Hematopoietic multipotent progenitor cell (in vitro differentiated cells): ENCODE measurements around the gene SRGAP2. TPM values are rescaled to one million over a fixed set of nuclear protein-coding genes. Genes with fewer than 3 reads are reported as not detected.
"Not testable (repeated sequence)": the region's sequence is repeated elsewhere in the genome, so short reads cannot be mapped to it uniquely, and the experiment has no call there.

Experiments used
- DNase-seq, 3 donors: peaks; one replicate each; pipeline ENCODE4 v3.0.0-alpha.2; 2011 to 2015; ENCODE audit warnings: low read depth in 2 of 3, low spot score in 2 of 3
- total RNA-seq: library from RNA; depleted of rRNA; stranded (reverse); fragments of >200 nt; gene quantifications from one replicate; pipeline ENCODE4 v1.2.3, GENCODE V29; 2012

The SRGAP2 gene
- total RNA-seq, 1 donor: 26.1 TPM

GRCh38 chr1:206204871-206205270 lies 1.5 kb downstream of the SRGAP2 start:
- not testable (repeated sequence) for DNase-seq

DNA sequence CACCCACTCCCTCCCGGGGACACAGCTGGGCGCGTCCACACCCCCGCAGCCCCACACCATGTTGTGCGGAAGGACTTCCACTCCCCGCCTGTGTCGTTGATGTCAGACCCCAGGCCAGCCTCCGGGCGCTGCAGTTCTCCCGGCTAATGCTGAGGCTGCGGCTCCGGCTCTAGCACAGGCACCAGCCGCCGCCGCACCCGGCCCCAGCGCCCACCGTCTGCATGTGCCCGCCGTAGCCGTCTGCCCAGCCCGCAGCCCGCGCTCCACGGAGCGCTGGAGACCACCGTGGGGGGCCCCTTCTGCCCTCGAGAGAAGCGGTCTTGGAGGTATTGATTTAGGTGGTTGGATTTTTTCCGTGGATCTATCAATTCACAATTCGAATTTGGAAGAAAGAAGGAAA lies 2.2 kb downstream of the SRGAP2 start:
- not testable (repeated sequence) for DNase-seq

DNA sequence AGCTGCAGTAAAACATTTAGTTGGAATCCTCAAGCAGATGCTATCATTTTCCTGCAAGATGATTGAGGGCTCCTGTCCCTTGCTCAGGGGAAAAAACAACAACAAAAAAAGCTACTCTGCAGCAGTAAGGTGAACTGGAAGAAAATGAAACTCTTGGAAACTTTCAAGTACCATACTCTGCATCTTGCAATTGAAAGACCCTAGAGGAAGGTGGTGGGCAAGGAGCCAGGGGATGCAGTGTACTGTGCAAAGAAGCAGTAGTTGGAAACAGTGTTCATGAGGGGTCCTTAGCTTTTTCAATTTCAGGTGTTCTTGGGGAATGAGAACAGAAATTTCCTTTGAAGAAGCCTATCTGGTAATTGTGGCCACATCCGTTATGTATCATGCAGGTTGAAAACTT lies 7.5 kb downstream of the SRGAP2 start:
- DNase-seq: not testable (repeated sequence)

- not testable (repeated sequence) for DNase-seq
Observed at GRCh38 chr1:206215600-206216392, 12.5 kb downstream of the SRGAP2 start.

DNA sequence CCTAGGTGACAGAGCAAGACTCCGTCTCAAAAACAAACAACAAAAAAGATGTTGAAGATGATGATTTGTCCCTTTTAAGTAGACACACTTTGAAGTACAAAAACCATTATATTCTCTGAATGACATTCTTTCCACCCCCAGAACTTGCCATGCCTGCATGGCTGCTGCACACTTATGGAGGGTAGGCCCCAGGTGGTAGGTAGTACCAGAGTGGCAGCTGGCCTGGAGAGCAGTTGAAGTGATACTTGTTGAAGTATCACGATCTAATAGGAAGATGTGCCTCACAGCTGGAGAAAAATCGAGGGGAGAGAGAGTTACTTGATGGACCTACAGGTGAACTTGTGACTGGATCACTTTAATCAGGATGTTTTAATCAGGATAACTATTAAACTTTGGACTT lies 14.9 kb downstream of the SRGAP2 start:
- not testable (repeated sequence) for DNase-seq

DNA sequence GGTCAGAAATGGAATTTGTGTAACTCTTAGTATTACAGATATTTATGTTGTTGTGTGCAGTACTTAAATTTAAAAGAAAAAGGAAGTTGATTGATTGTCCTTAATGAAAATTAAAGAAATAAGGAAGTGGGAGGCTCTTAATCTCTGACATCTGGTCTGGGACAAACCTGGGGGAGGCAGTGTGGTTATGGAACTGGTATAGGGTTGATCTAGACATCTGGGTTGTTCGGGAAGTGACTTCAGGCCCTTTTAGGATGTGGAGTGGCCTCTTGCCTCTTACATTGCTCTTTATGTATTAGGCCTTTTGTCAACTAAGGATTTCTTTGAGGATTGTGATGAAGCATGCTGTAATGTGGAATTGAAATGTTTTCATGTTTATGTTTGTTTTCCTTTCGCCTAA lies 15.4 kb downstream of the SRGAP2 start:
- DNase-seq: not testable (repeated sequence)

- not testable (repeated sequence) for DNase-seq
Observed at GRCh38 chr1:206219514-206220331, 16.4 kb downstream of the SRGAP2 start.

GRCh38 chr1:206220332-206221000 lies 17.1 kb downstream of the SRGAP2 start:
- not testable (repeated sequence) for DNase-seq

GRCh38 chr1:206221585-206221984 lies 18.2 kb downstream of the SRGAP2 start:
- DNase-seq: not testable (repeated sequence)

- not testable (repeated sequence) for DNase-seq
Observed at GRCh38 chr1:206224190-206224776, 20.9 kb downstream of the SRGAP2 start.

DNA sequence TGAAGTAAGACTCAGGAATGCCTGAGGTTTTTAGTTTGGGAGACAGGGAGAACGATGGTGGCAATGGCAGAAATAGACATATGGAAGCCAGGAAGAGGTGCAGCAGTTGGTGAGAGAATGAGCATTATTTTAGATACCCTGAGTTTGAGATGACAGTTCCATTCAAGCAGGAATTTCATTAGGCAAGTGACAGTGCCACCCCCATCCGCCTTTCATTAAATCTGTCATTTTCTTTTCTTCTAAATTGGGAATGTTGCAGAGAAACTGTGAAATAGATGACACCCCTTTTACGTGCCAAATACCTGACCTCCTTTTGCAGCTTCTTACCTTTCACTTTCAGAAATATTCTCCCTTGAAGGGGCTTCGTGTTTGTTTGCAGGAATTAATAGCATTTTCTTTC lies 22.0 kb downstream of the SRGAP2 start:
- DNase-seq: not testable (repeated sequence)

DNA sequence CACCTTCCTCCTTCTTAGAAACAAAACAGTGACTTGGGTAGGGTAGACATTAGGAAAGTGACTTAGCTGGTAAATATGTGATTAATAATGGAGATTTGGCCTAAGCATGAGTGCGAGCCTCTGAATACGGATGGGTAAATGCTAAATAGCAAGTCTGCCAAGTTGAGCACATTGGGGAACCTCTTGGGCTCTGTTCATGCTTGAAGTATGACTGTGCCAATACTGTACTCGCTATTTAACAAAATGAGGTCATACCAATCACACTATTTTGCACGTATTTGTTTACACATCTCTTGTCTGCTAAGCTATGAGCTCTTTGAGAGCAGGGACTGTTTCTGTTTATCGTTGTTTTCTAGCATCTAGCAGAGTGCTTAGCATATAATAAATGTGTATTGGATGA lies 23.5 kb downstream of the SRGAP2 start:
- not testable (repeated sequence) for DNase-seq

- DNase-seq: not testable (repeated sequence)
Observed at GRCh38 chr1:206229286-206229685, 25.9 kb downstream of the SRGAP2 start.

DNA sequence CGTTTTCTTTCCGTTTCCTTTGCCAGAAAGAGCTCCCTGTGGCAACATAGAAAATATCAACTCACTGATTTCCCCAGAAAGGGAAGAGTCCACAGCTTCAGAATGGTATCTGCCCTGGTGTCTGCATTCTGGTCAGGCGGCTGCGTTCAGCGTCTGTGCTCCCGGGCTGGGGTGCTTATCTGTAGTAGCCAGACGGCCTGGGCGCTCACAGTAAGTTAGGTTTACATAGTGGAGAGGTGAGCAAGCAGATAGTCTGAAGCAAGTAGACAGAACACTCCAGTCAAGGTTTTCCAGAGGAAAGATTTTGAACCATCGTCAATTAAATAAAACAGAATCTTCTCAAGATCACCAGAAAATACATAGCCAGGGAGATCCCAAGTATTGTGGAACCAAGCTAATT lies 28.6 kb downstream of the SRGAP2 start:
- peak in 1 of 3 donors; percentile 0 for DNase-seq

GRCh38 chr1:206232970-206233645 lies 29.8 kb downstream of the SRGAP2 start:
- not testable (repeated sequence) for DNase-seq

GRCh38 chr1:206234189-206234916 lies 31.0 kb downstream of the SRGAP2 start:
- DNase-seq: not testable (repeated sequence)

GRCh38 chr1:206235190-206235589 lies 31.8 kb downstream of the SRGAP2 start:
- not testable (repeated sequence) for DNase-seq

DNA sequence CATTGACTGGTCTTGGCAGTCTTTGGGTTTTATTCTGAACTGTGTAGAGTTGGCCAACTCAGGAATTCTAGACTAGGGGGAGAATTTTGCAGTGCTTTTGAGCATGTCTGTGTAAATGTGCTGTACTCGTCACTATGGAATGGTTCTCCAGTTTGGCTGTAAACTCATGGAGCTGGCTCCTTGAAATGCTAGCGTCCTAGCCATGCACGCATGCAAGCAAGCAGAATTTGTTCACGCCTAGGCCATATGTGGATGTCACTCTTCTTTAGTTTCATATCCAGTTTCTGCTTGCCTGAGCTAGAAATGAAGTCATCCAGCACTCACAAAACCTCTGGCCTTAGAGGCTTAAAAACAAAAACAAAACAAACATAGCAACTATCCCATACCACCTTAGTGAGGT lies 36.9 kb downstream of the SRGAP2 start:
- DNase-seq: not testable (repeated sequence)

GRCh38 chr1:206243335-206243734 lies 40.0 kb downstream of the SRGAP2 start:
- peak in 1 of 3 donors; percentile 23 for DNase-seq
